Sciatic nerve (tissue), 2 donors: ENCODE data around the gene ANXA6. TPM values are rescaled to one million over a fixed set of nuclear protein-coding genes. Genes with fewer than 3 reads are reported as not detected.
A peak's percentile ranks its signal among the peaks of the same experiment; 100 is the strongest.
"Not testable (repeated sequence)": the region's sequence is repeated elsewhere in the genome, so short reads cannot be mapped to it uniquely, and the experiment has no call there.

ENCODE experiments used
- ATAC-seq: fragments of 200-7000 bp; cut with Tn5 transposase; one replicate; pipeline ENCODE4 v1.9.1; 2020; ENCODE audit warnings: mild to moderate bottlenecking, moderate library complexity
- DNase-seq: peaks from one replicate; pipeline ENCODE4 v3.0.0-alpha.2; 2020; ENCODE audit warnings: low spot score
- intact Hi-C: fragments of 100-400 bp; cut with DNase I; formaldehyde crosslinking; loops from one replicate; pipeline ENCODE4 v1.14.2; 2022
- total RNA-seq: library from RNA; stranded (reverse); fragmentation: NEBNext Ultra II Directional; extraction: Animal tissue kit (Norgen Biotek cat#: 25700); gene quantifications from one replicate; pipeline ENCODE4 v1.2.1, GENCODE V29; 2021
- donor health status: DM: no; HTN: no; CAD: no.
- donor health status: DM: no; HTN: no; CAD: no.

The ANXA6 gene
- total RNA-seq = 211 TPM

- intact Hi-C loops = no loop called here
- DNase-seq (peak; percentile 91), ATAC-seq (peak; percentile 99)
Measured at GRCh38 chr5:151157426-151158286, at the start of gene ANXA6. Gene ANXA6, minus strand, starts transcription at chr5:151157779. Its CDS starts 9,878 bp downstream, at chr5:151147901.

GRCh38 chr5:151205411-151205810, 47.8 kb upstream of the ANXA6 start:
- intact Hi-C loops = no loop called here
- no peak for ATAC-seq
- no peak for DNase-seq

GRCh38 chr5:151204051-151204450, 46.5 kb upstream of the ANXA6 start:
- ATAC-seq (no peak), DNase-seq (no peak)
- intact Hi-C loops = no loop called here

- DNase-seq (no peak), ATAC-seq (no peak)
- intact Hi-C loops = no loop called here
Measured at GRCh38 chr5:151202381-151203139, 45.0 kb upstream of the ANXA6 start.

- DNase-seq (no peak), ATAC-seq (no peak)
- intact Hi-C loops = no loop called here
Measured at GRCh38 chr5:151200913-151201595, 43.5 kb upstream of the ANXA6 start.

GRCh38 chr5:151199581-151200185, 42.1 kb upstream of the ANXA6 start:
- intact Hi-C loops = no loop called here
- DNase-seq (no peak), ATAC-seq (no peak)

GRCh38 chr5:151198861-151199260, 41.3 kb upstream of the ANXA6 start:
- intact Hi-C loops = no loop called here
- no peak for ATAC-seq
- DNase-seq = no peak

- DNase-seq, ATAC-seq, intact Hi-C loops: not testable (repeated sequence)
Measured at GRCh38 chr5:151197291-151197600, 39.7 kb upstream of the ANXA6 start.

GRCh38 chr5:151196556-151197290, 39.1 kb upstream of the ANXA6 start:
- DNase-seq = no peak
- intact Hi-C loops = no loop called here
- ATAC-seq = no peak

GRCh38 chr5:151195622-151196021, 38.0 kb upstream of the ANXA6 start:
- intact Hi-C loops = no loop called here
- ATAC-seq = peak; percentile 90
- no peak for DNase-seq

- ATAC-seq (no peak), DNase-seq (no peak)
- intact Hi-C loops = no loop called here
Measured at GRCh38 chr5:151192626-151193025, 35.0 kb upstream of the ANXA6 start.

GRCh38 chr5:151191661-151192060, 34.1 kb upstream of the ANXA6 start:
- intact Hi-C loops = no loop called here
- no peak for DNase-seq

GRCh38 chr5:151189151-151189550, 31.6 kb upstream of the ANXA6 start:
- ATAC-seq (no peak), DNase-seq (no peak)

More at GRCh38 chr5:151191661-151192060, 34.1 kb upstream of the ANXA6 start:
- no peak for ATAC-seq

GRCh38 chr5:151186538-151186937, 29.0 kb upstream of the ANXA6 start:
- ATAC-seq = no peak
- intact Hi-C loops = no loop called here
- DNase-seq = no peak

More at GRCh38 chr5:151189151-151189550, 31.6 kb upstream of the ANXA6 start:
- intact Hi-C loops = no loop called here

GRCh38 chr5:151186052-151186451, 28.5 kb upstream of the ANXA6 start:
- no peak for ATAC-seq
- intact Hi-C loops = no loop called here
- DNase-seq = no peak

GRCh38 chr5:151184316-151185042, 26.9 kb upstream of the ANXA6 start:
- intact Hi-C loops = no loop called here
- no peak for ATAC-seq
- DNase-seq = no peak

- ATAC-seq = no peak
- DNase-seq = no peak
- intact Hi-C loops = no loop called here
Measured at GRCh38 chr5:151183456-151184245, 26.1 kb upstream of the ANXA6 start.
